Hepatic stellate cell (primary cell): ENCODE data around the gene ROBO2.

ENCODE experiments used
- DNase-seq: peaks from one replicate; pipeline ENCODE4 v3.0.0; 2011; ENCODE audit warnings: low spot score

The ROBO2 gene

GRCh38 chr3:77686560-77686959 lies 646.7 kb downstream of the ROBO2 start:
- DNase-seq, result no peak

GRCh38 chr3:77687545-77687944 lies 647.6 kb downstream of the ROBO2 start:
- DNase-seq, result no peak

- no peak for DNase-seq
Observed at GRCh38 chr3:77690284-77690845, 650.5 kb downstream of the ROBO2 start.

- DNase-seq, result no peak
Observed at GRCh38 chr3:77693147-77693546, 653.2 kb downstream of the ROBO2 start.

- no peak for DNase-seq
Observed at GRCh38 chr3:77699125-77699691, 659.3 kb downstream of the ROBO2 start.
